Hepatocyte (in vitro differentiated cells): ENCODE results near the gene PPIF. TPM values are rescaled to one million over a fixed set of nuclear protein-coding genes. Genes with fewer than 3 reads are reported as not detected.
A peak's percentile ranks its signal among the peaks of the same experiment; 100 is the strongest.

Experiments used
- DNase-seq: peaks from one replicate; pipeline ENCODE4 v3.0.0-alpha.2; 2016; ENCODE audit warnings: low spot score
- H2AFZ ChIP-seq: fragments of 200-600 bp; sonication (generic); 2 replicates; pipeline ENCODE4 v1.6.0; 2016; ENCODE audit warnings: antibody characterized with exemption, mild to moderate bottlenecking
- H3K27ac ChIP-seq: fragments of 200-600 bp; sonication (generic); 2 replicates; pipeline ENCODE4 v1.5.1; 2016; ENCODE audit warnings: mild to moderate bottlenecking
- H3K27me3 ChIP-seq: fragments of 200-600 bp; sonication (generic); 2 replicates; pipeline ENCODE4 v1.6.1; 2016
- H3K36me3 ChIP-seq: fragments of 200-600 bp; sonication (generic); replicated peaks from 2 replicates; pipeline ENCODE4 v1.5.1; 2016; ENCODE audit warnings: low read depth; ENCODE audit not compliant: insufficient read depth
- H3K4me1 ChIP-seq: fragments of 200-600 bp; sonication (generic); 2 replicates; pipeline ENCODE4 v1.5.1; 2016; ENCODE audit warnings: mild to moderate bottlenecking, moderate library complexity; ENCODE audit not compliant: insufficient read depth
- H3K4me2 ChIP-seq: fragments of 200-600 bp; sonication (generic); 2 replicates; pipeline ENCODE4 v1.6.0; 2016
- H3K4me3 ChIP-seq: fragments of 200-600 bp; sonication (generic); 2 replicates; pipeline ENCODE4 v1.5.1; 2016; ENCODE audit warnings: mild to moderate bottlenecking
- H3K79me2 ChIP-seq: fragments of 200-600 bp; sonication (generic); 2 replicates; pipeline ENCODE4 v1.6.0; 2017; ENCODE audit warnings: mild to moderate bottlenecking
- H3K9me2 ChIP-seq: fragments of 200-600 bp; sonication (generic); replicated peaks from 2 replicates; pipeline ENCODE4 v1.6.0; 2017; ENCODE audit warnings: mild to moderate bottlenecking; ENCODE audit not compliant: insufficient read depth
- H3K9me3 ChIP-seq: fragments of 200-600 bp; sonication (generic); 2 replicates; pipeline ENCODE4 v1.5.1; 2016; ENCODE audit warnings: low read depth, mild to moderate bottlenecking
- H4K20me1 ChIP-seq: fragments of 200-600 bp; sonication (generic); 2 replicates; pipeline ENCODE4 v1.6.0; 2016; ENCODE audit warnings: mild to moderate bottlenecking; ENCODE audit not compliant: insufficient read depth, poor library complexity, severe bottlenecking
- CTCF ChIP-seq: fragments of 200-600 bp; sonication (generic); IDR thresholded peaks from 2 replicates; pipeline ENCODE4 v1.5.1; 2016; ENCODE audit warnings: antibody characterized with exemption, mild to moderate bottlenecking; ENCODE audit not compliant: poor library complexity
- EZH2 ChIP-seq: fragments of 200-600 bp; sonication (generic); IDR thresholded peaks from 2 replicates; pipeline ENCODE4 v1.6.1; 2016; ENCODE audit warnings: antibody characterized with exemption, mild to moderate bottlenecking, borderline replicate concordance
- EZH2phosphoT487 ChIP-seq: fragments of 200-600 bp; sonication (generic); IDR thresholded peaks from one replicate; pipeline ENCODE4 v1.6.1; 2018; ENCODE audit warnings: antibody characterized with exemption, mild to moderate bottlenecking, low read depth, moderate library complexity; ENCODE audit not compliant: unreplicated experiment, severe bottlenecking
- WGBS: methylation state at CpG from one replicate; pipeline ENCODE4 v1.1.6; 2016; ENCODE audit warnings: low lambda C conversion rate; ENCODE audit errors: missing lambda C conversion rate; 5-methylcytosine and 5-hydroxymethylcytosine counted together
- polyA plus RNA-seq: library from polyadenylated mRNA; unstranded; fragments of >200 nt; fragmentation: Nextera tagmentation; extraction: Ambion mirVana; gene quantifications from 2 replicates; pipeline ENCODE4 v1.2.1, GENCODE V29; 2016
- total RNA-seq: library from RNA; depleted of rRNA; stranded (reverse); fragments of >200 nt; gene quantifications from 2 replicates; pipeline ENCODE4 v1.2.3, GENCODE V29; 2014

Gene PPIF
- total and polyA plus RNA-seq, 2 experiments from 2014 or later = 70.3 to 79.4 TPM

GRCh38 chr10:79326361-79327089 is 20.7 kb upstream of the PPIF start:
- H3K4me1 ChIP-seq = no peaks in the 10 kb centered on the region
- WGBS = 91% methylated on average over 3 of the region's 3 CpGs
- no peaks in the 10 kb centered on the region for H3K27me3 ChIP-seq
- no peak overlapping the region for H3K4me2 ChIP-seq
- H3K4me3 ChIP-seq = no peak overlapping the region
- no peak for DNase-seq
- no peak overlapping the region for H3K27ac ChIP-seq
- no peaks in the 10 kb centered on the region for H3K36me3 ChIP-seq
- H3K79me2 ChIP-seq = no peaks in the 10 kb centered on the region
- H3K9me2 ChIP-seq = no peaks in the 10 kb centered on the region
- no peaks in the 10 kb centered on the region for H3K9me3 ChIP-seq
- H4K20me1 ChIP-seq = no peaks in the 10 kb centered on the region
- no peak for TF ChIP-seq CTCF
- TF ChIP-seq EZH2phosphoT487 = no peak
- no peak for TF ChIP-seq EZH2
- no peak overlapping the region for H2AFZ ChIP-seq

GRCh38 chr10:79327090-79327457 is 20.2 kb upstream of the PPIF start:
- H2AFZ ChIP-seq = no peak overlapping the region
- no peaks in the 10 kb centered on the region for H4K20me1 ChIP-seq
- H3K9me3 ChIP-seq = no peaks in the 10 kb centered on the region
- WGBS = 96% methylated on average over 8 of the region's 8 CpGs
- no peaks in the 10 kb centered on the region for H3K9me2 ChIP-seq
- H3K36me3 ChIP-seq = no peaks in the 10 kb centered on the region
- H3K4me3 ChIP-seq = no peak overlapping the region
- H3K4me1 ChIP-seq = no peaks in the 10 kb centered on the region
- TF ChIP-seq EZH2 = no peak
- TF ChIP-seq CTCF = no peak
- no peak for TF ChIP-seq EZH2phosphoT487
- H3K4me2 ChIP-seq = no peak overlapping the region
- H3K79me2 ChIP-seq = no peaks in the 10 kb centered on the region
- H3K27me3 ChIP-seq = no peaks in the 10 kb centered on the region
- DNase-seq = no peak
- H3K27ac ChIP-seq = no peak overlapping the region

GRCh38 chr10:79328147-79328701 is 19.0 kb upstream of the PPIF start:
- TF ChIP-seq CTCF = no peak
- no peak for TF ChIP-seq EZH2phosphoT487
- TF ChIP-seq EZH2 = no peak

More at GRCh38 chr10:79328147-79328701, 19.0 kb upstream of the PPIF start:
- 91% methylated on average over 6 of the region's 6 CpGs for WGBS
- no peaks in the 10 kb centered on the region for H3K9me2 ChIP-seq
- no peak overlapping the region for H3K4me2 ChIP-seq
- H3K9me3 ChIP-seq = no peaks in the 10 kb centered on the region
- no peaks in the 10 kb centered on the region for H3K4me1 ChIP-seq
- H3K27ac ChIP-seq = peak overlapping the region; percentile 46
- H3K4me3 ChIP-seq = no peak overlapping the region
- H3K79me2 ChIP-seq = no peaks in the 10 kb centered on the region
- no peak for DNase-seq
- H4K20me1 ChIP-seq = no peaks in the 10 kb centered on the region
- H3K27me3 ChIP-seq = no peaks in the 10 kb centered on the region
- H2AFZ ChIP-seq = no peak overlapping the region
- H3K36me3 ChIP-seq = no peaks in the 10 kb centered on the region
